SU-DHL-6 (cell line): ENCODE data around the gene FAM25A.
"Not testable (repeated sequence)": the region's sequence is repeated elsewhere in the genome, so short reads cannot be mapped to it uniquely, and the experiment has no call there.

ENCODE experiments used
- EZH2phosphoT487 ChIP-seq: fragments of 200-600 bp; sonication (generic), shearing (Covaris generic); conservative IDR thresholded peaks from 2 replicates; pipeline ENCODE4 v1.6.1; 2018; ENCODE audit warnings: mild to moderate bottlenecking, antibody characterized with exemption, low read length, moderate library complexity, mixed read lengths
- TF ChIP-seq, protein P1 (sequence below): fragments of 200-600 bp; sonication (generic); IDR thresholded peaks from one replicate; pipeline ENCODE4 v1.5.1; 2017; ENCODE audit warnings: antibody characterized with exemption, mild to moderate bottlenecking, low read length, moderate library complexity; ENCODE audit not compliant: insufficient read depth, poor library complexity, severe bottlenecking

DNA sequence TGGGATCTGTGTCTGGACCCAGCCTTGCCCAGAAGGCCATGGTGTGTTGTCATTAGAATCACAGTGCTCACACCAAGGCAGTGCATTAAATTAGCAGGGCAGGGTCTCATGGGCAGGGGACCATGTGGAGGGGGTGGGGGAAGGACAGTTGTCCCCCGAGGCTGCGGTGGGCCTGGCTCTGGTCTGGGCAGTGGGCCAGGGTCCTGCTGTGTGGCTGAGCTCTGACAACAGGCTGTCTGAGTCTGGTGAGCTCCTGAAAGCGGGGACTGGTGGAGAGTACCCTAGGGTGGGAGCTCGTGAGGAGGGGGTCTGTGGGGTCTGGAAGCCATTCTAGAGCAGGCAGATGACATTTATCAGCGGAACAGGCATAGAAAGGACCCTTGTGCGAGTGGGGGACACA, 2.0 kb upstream of the FAM25A start:
- TF ChIP-seq, protein P1, sequence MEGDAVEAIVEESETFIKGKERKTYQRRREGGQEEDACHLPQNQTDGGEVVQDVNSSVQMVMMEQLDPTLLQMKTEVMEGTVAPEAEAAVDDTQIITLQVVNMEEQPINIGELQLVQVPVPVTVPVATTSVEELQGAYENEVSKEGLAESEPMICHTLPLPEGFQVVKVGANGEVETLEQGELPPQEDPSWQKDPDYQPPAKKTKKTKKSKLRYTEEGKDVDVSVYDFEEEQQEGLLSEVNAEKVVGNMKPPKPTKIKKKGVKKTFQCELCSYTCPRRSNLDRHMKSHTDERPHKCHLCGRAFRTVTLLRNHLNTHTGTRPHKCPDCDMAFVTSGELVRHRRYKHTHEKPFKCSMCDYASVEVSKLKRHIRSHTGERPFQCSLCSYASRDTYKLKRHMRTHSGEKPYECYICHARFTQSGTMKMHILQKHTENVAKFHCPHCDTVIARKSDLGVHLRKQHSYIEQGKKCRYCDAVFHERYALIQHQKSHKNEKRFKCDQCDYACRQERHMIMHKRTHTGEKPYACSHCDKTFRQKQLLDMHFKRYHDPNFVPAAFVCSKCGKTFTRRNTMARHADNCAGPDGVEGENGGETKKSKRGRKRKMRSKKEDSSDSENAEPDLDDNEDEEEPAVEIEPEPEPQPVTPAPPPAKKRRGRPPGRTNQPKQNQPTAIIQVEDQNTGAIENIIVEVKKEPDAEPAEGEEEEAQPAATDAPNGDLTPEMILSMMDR, result not testable (repeated sequence)
- not testable (repeated sequence) for TF ChIP-seq EZH2phosphoT487
